Pancreas (tissue), 10 donors: Measurements from ENCODE around the gene MLNR. TPM values are rescaled to one million over a fixed set of nuclear protein-coding genes. Genes with fewer than 3 reads are reported as not detected.
A peak's percentile ranks its signal among the peaks of the same experiment; 100 is the strongest.

Source experiments
- ATAC-seq, 4 donors: fragments of 200-7000 bp; cut with Tn5 transposase; one replicate each; pipeline versions ENCODE4 v1.8.0 to v1.9.1; 2020; ENCODE audit warnings: mild to moderate bottlenecking in 4 of 4, moderate library complexity in 4 of 4
- DNase-seq, 6 donors: peaks; one replicate each; pipeline ENCODE4 v3.0.0-alpha.2; 2020
- FAIRE-seq: peaks from 2 replicates; lab custom pipeline; 2012; peaks lifted over from hg19 to GRCh38; lab: Jason Lieb, UNC
- H3K27ac ChIP-seq, 4 donors: fragments of 200-600 bp; sonication (generic); 1 replicate in 3 of 4; 2 replicates in 1 of 4; pipeline versions ENCODE4 v1.5.0 to v1.8.0; 2020
- H3K27me3 ChIP-seq, 4 donors: fragments of 200-600 bp; one replicate each; pipeline ENCODE4 v1.8.0; 2021
- H3K36me3 ChIP-seq, 3 donors: fragments of 200-600 bp; sonication (generic) in 1 of 3; one replicate each; pipeline versions ENCODE4 v1.5.0 to v1.8.0; 2020 to 2021
- H3K4me1 ChIP-seq, 3 donors: fragments of 200-600 bp; one replicate each; pipeline ENCODE4 v1.8.0; 2021
- H3K4me3 ChIP-seq, 4 donors: fragments of 200-600 bp; sonication (generic) in 2 of 4; one replicate each; pipeline versions ENCODE4 v1.5.0 to v1.8.0; 2020 to 2021
- H3K9me3 ChIP-seq, 4 donors: fragments of 200-600 bp; one replicate each; pipeline ENCODE4 v1.8.0; 2021
- CTCF ChIP-seq, 4 donors: fragments of 200-600 bp; sonication (generic) in 3 of 4; IDR thresholded peaks; one replicate each; pipeline versions ENCODE4 v1.5.0 to v1.8.0; 2021; ENCODE audit warnings: antibody characterized with exemption in 4 of 4
- WGBS, 2 donors: extraction: QIAGEN DNeasy Blood & Tissue Kit; methylation state at CpG; one replicate each; pipeline ENCODE4 v1.1.7; 2013; 5-methylcytosine and 5-hydroxymethylcytosine counted together
- intact Hi-C, 3 donors: fragments of 100-400 bp; cut with DNase I; formaldehyde crosslinking; loops; one replicate each; pipeline versions ENCODE4 v1.11.1 to v1.14.2; 2022
- polyA plus RNA-seq, 2 donors: library from polyadenylated mRNA; stranded (reverse); fragments of 200-250 nt; gene quantifications; one replicate each; pipeline ENCODE4 v1.2.3, GENCODE V29; 2013
- total RNA-seq, 6 donors: library from RNA; stranded (reverse); fragmentation: NEBNext Ultra II Directional in 4 of 6; extraction: Animal tissue kit (Norgen Biotek cat#: 25700) in 4 of 6; gene quantifications; one replicate each; pipeline versions ENCODE4 v1.2.1 to v1.2.4, GENCODE V29; 2021 to 2023
- donor health status: healthy with polysubstance abuse.
- donor health status: DM: no; HTN: no; CAD: no; lungs with moderate emphysema.
- donor health status: DM: no; HTN: no; CAD: no.
- donor health status: control.
- donor health status: control.
- donor health status: Bipolar disorder and iron deficiency.
- donor health status: DM: yes; HTN: yes; CAD: no.
- donor health status: DM: no; HTN: no; CAD: no.
- donor health status: DM: no; HTN: no; CAD: no.
- donor health status: DM: yes; HTN: yes; CAD: no.

Gene MLNR
- total and polyA plus RNA-seq, 8 donors = not detected

DNA sequence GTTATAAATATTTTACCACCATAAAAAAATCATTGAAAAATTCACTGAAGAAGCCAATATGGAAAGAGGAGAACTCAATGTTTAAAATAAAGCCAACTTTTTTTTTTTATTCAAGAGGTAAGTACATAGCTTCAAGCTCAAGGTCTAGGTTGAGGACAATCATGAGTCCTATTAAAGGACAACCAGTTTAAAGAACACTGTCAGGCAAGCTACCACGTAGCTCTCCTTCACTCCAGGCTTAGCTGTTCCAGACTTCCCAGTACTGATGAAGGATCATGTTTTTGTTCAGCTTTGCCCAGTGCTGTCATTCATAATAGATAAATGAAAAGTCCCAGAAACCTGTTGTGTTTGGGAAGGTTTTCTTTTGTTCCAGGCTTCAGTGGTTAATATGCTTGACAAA, 10.0 kb upstream of the MLNR start:
- ATAC-seq = no peak

GRCh38 chr13:49210669-49211068, 9.5 kb upstream of the MLNR start:
- intact Hi-C loops = no loop called here
- FAIRE-seq (no peak), ATAC-seq (no peak), DNase-seq (no peak)
- Histone ChIP-seq H3K27me3 (no peaks in the 10 kb centered on the region), H3K27ac (no peak overlapping the region), H3K4me1 (peaks cover 0 to 4% (median 0%) of the 10 kb centered on the region in 3 donors), H3K36me3 (peaks cover 0 to 25% (median 9%) of the 10 kb centered on the region in 3 donors), H3K9me3 (no peaks in the 10 kb centered on the region), H3K4me3 (no peak overlapping the region)
- WGBS, 2 donors = 94 to 95% methylated on average over 5 of the region's 5 CpGs
- TF ChIP-seq CTCF (IDR thresholded peaks at IDR 0.05) = no peak

More for the DNA sequence above, 10.0 kb upstream of the MLNR start:
- no peaks in the 10 kb centered on the region for H3K9me3 ChIP-seq
- DNase-seq (no peak), FAIRE-seq (no peak)
- H3K4me1 ChIP-seq = peaks cover 0 to 4% (median 0%) of the 10 kb centered on the region in 3 donors
- H3K4me3 ChIP-seq = no peak overlapping the region
- no peak overlapping the region for H3K27ac ChIP-seq
- intact Hi-C loops = no loop called here
- WGBS, 2 donors = 91 to 97% methylated on average over 1 of the region's 1 CpG
- TF ChIP-seq CTCF (IDR thresholded peaks at IDR 0.05) = no peak
- peaks cover 0 to 29% (median 9%) of the 10 kb centered on the region in 3 donors for H3K36me3 ChIP-seq
- H3K27me3 ChIP-seq = no peaks in the 10 kb centered on the region

GRCh38 chr13:49213539-49213938, 6.6 kb upstream of the MLNR start:
- 28 to 29% methylated on average over 1 of the region's 1 CpG for WGBS, 2 donors
- ATAC-seq (peak in 2 of 4 donors; percentile 21 to 27), FAIRE-seq (no peak), DNase-seq (no peak)
- no peak overlapping the region for H3K27ac ChIP-seq
- peaks cover 0 to 4% (median 0%) of the 10 kb centered on the region in 3 donors for H3K4me1 ChIP-seq
- H3K9me3 ChIP-seq = no peaks in the 10 kb centered on the region
- no peak for TF ChIP-seq CTCF (IDR thresholded peaks at IDR 0.05)
- no peaks in the 10 kb centered on the region for H3K36me3 ChIP-seq
- H3K4me3 ChIP-seq = no peak overlapping the region
- no peaks in the 10 kb centered on the region for H3K27me3 ChIP-seq
- intact Hi-C loops = no loop called here

GRCh38 chr13:49213997-49214916, 5.9 kb upstream of the MLNR start:
- Histone ChIP-seq H3K27me3 (peaks cover 0 to 2% (median 0%) of the 10 kb centered on the region in 4 donors), H3K4me1 (peaks cover 0 to 4% (median 0%) of the 10 kb centered on the region in 3 donors), H3K36me3 (no peaks in the 10 kb centered on the region), H3K27ac (peak overlapping the region in 1 of 4 donors; percentile 8), H3K4me3 (no peak overlapping the region), H3K9me3 (no peaks in the 10 kb centered on the region)
- 60 to 65% methylated on average over 6 of the region's 6 CpGs for WGBS, 2 donors
- ATAC-seq (peak in 2 of 4 donors; percentile 4 to 29), FAIRE-seq (no peak), DNase-seq (no peak)
- no peak for TF ChIP-seq CTCF (IDR thresholded peaks at IDR 0.05)
- intact Hi-C loops = no loop called here
